Liver (tissue), 9 donors: Measurements from ENCODE around the gene SLC24A3. TPM values are rescaled to one million over a fixed set of nuclear protein-coding genes. Genes with fewer than 3 reads are reported as not detected.

Source experiments
- DNase-seq: peaks from one replicate; pipeline ENCODE4 v3.0.0-alpha.2; 2017; ENCODE audit warnings: low spot score
- H3K27ac ChIP-seq, 2 donors: one replicate each; pipeline ENCODE4 v1.7.0; 2013; ENCODE audit warnings: inconsistent platforms in 2 of 2, low read length in 2 of 2, control low read depth in 1 of 2, low read depth in 1 of 2, mild to moderate bottlenecking in 1 of 2
- H3K27me3 ChIP-seq, 4 donors: one replicate each; pipeline versions ENCODE4 v1.6.1 to v1.7.0; 2013; ENCODE audit warnings: low read length in 3 of 4, inconsistent platforms in 1 of 4, mild to moderate bottlenecking in 1 of 4, moderate library complexity in 1 of 4; ENCODE audit not compliant: control insufficient read depth in 4 of 4, insufficient read depth in 4 of 4
- H3K36me3 ChIP-seq, 4 donors: one replicate each; pipeline versions ENCODE4 v1.6.1 to v1.7.0; 2013; ENCODE audit warnings: low read length in 3 of 4, mild to moderate bottlenecking in 3 of 4, low read depth in 1 of 4, moderate library complexity in 1 of 4; ENCODE audit not compliant: control insufficient read depth in 4 of 4, insufficient read depth in 3 of 4
- H3K4me1 ChIP-seq, 4 donors: one replicate each; pipeline versions ENCODE4 v1.6.1 to v1.7.0; 2013; ENCODE audit warnings: low read length in 3 of 4, mild to moderate bottlenecking in 3 of 4, moderate library complexity in 1 of 4; ENCODE audit not compliant: control insufficient read depth in 4 of 4, insufficient read depth in 4 of 4
- H3K4me3 ChIP-seq, 3 donors: one replicate each; pipeline versions ENCODE4 v1.6.1 to v1.7.0; 2013; ENCODE audit warnings: low read length in 3 of 3, control low read depth in 1 of 3, low read depth in 1 of 3, mild to moderate bottlenecking in 1 of 3
- H3K9ac ChIP-seq, 2 donors: one replicate each; pipeline ENCODE4 v1.7.0; 2013; ENCODE audit warnings: low read length in 2 of 2, mild to moderate bottlenecking in 2 of 2, moderate library complexity in 2 of 2, control low read depth in 1 of 2, low read depth in 1 of 2
- H3K9me3 ChIP-seq, 4 donors: one replicate each; pipeline versions ENCODE4 v1.6.1 to v1.7.0; 2013; ENCODE audit warnings: low read length in 3 of 4; ENCODE audit not compliant: control insufficient read depth in 4 of 4
- FOXA1 ChIP-seq: IDR thresholded peaks from 2 replicates; pipeline ENCODE4 v1.6.1; 2016; ENCODE audit warnings: antibody characterized with exemption
- FOXA2 ChIP-seq: IDR thresholded peaks from 2 replicates; pipeline ENCODE4 v1.6.1; 2016; ENCODE audit warnings: antibody characterized with exemption
- GABPA ChIP-seq, 2 donors: IDR thresholded peaks in 1 of 2; conservative IDR thresholded peaks in 1 of 2; 2 replicates each; pipeline ENCODE4 v1.6.1; 2016; ENCODE audit warnings: antibody characterized with exemption in 2 of 2, mild to moderate bottlenecking in 1 of 2, moderate library complexity in 1 of 2
- HNF4A ChIP-seq, 2 donors: conservative IDR thresholded peaks; 2 replicates each; pipeline ENCODE4 v1.6.1; 2016; ENCODE audit warnings: antibody characterized with exemption in 2 of 2, mild to moderate bottlenecking in 2 of 2
- HNF4G ChIP-seq: IDR thresholded peaks from 2 replicates; pipeline ENCODE4 v1.6.1; 2016; ENCODE audit warnings: antibody characterized with exemption
- JUND ChIP-seq, 2 donors: IDR thresholded peaks; 2 replicates each; pipeline ENCODE4 v1.6.1; 2016; ENCODE audit warnings: antibody characterized with exemption in 2 of 2
- NR2F2 ChIP-seq: IDR thresholded peaks from 2 replicates; pipeline ENCODE4 v1.6.1; 2016; ENCODE audit warnings: antibody characterized with exemption
- RAD21 ChIP-seq, 2 donors: IDR thresholded peaks; 2 replicates each; pipeline ENCODE4 v1.6.1; 2016; ENCODE audit warnings: antibody characterized with exemption in 2 of 2, mild to moderate bottlenecking in 2 of 2
- RXRA ChIP-seq, 2 donors: IDR thresholded peaks; 2 replicates each; pipeline ENCODE4 v1.6.1; 2017 to 2018; ENCODE audit warnings: antibody characterized with exemption in 2 of 2, mild to moderate bottlenecking in 1 of 2
- SP1 ChIP-seq: IDR thresholded peaks from 2 replicates; pipeline ENCODE4 v1.6.1; 2018; ENCODE audit warnings: antibody characterized with exemption, mild to moderate bottlenecking
- TAF1 ChIP-seq: conservative IDR thresholded peaks from 2 replicates; pipeline ENCODE4 v1.6.1; 2016; ENCODE audit warnings: antibody characterized with exemption, mild to moderate bottlenecking
- YY1 ChIP-seq: IDR thresholded peaks from 2 replicates; pipeline ENCODE4 v1.6.1; 2016; ENCODE audit warnings: antibody characterized with exemption, mild to moderate bottlenecking
- WGBS: extraction: QIAGEN DNeasy Blood & Tissue Kit; methylation state at CpG from one replicate; pipeline ENCODE4 v1.1.7; 2013; 5-methylcytosine and 5-hydroxymethylcytosine counted together
- polyA plus RNA-seq, 2 donors: library from polyadenylated mRNA; stranded (reverse) in 1 of 2; unstranded in 1 of 2; fragments of 200-250 nt in 1 of 2; fragments of >200 nt in 1 of 2; fragmentation: Nextera tagmentation in 1 of 2; extraction: Ambion mirVana in 1 of 2; gene quantifications; one replicate each; pipeline versions ENCODE4 v1.2.1 to v1.2.3, GENCODE V29; 2013 to 2015
- total RNA-seq, 2 donors: library from RNA; depleted of rRNA; stranded (reverse); fragments of >200 nt; gene quantifications; one replicate each; pipeline ENCODE4 v1.2.3, GENCODE V29; 2014
- TF ChIP-seq, protein P1 (sequence below): IDR thresholded peaks from 2 replicates; pipeline ENCODE4 v1.6.1; 2016; ENCODE audit warnings: antibody characterized with exemption
- TF ChIP-seq, protein P2 (sequence below): fragments of 150-350 bp; IDR thresholded peaks from 2 replicates; pipeline ENCODE4 v1.5.1; 2017; ENCODE audit warnings: improper control_type of control experiment, low read depth, low read length; ENCODE audit not compliant: missing input control
- TF ChIP-seq, protein P3 (sequence below): IDR thresholded peaks from 2 replicates; pipeline ENCODE4 v1.6.1; 2016; ENCODE audit warnings: antibody characterized with exemption
- TF ChIP-seq, protein P4 (sequence below): IDR thresholded peaks from 2 replicates; pipeline ENCODE4 v1.6.1; 2016; ENCODE audit warnings: antibody characterized with exemption, mild to moderate bottlenecking
- TF ChIP-seq, protein P5 (sequence below): IDR thresholded peaks from 2 replicates; pipeline ENCODE4 v1.6.1; 2016; ENCODE audit warnings: antibody characterized with exemption
- donor health status: healthy.
- donor health status: healthy.
- donor health status: healthy.
- donor health status: healthy.
- donor health status: healthy.

The SLC24A3 gene
- total and polyA plus RNA-seq, 4 donors, result 0.28 to 1.8 (median 0.46) TPM

DNA sequence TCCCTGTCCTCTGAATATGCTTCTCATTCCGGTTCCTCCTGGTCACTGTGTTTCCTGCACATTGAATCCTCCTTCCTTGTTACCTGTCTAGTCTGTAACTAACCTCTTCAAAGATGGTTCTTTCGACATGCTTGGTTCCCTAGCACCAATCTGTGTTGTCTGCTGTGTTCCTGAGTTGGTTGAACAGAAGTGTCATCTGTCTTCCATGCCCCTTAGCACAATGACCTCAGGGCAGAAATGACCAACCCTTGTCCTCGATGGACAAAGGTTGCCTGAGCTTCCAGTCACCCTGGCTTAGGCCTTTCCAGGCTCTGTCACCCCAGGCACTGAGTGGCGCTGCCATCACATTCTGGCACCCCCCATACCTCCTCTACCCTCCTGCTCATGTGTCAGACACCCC is 278.8 kb downstream of the SLC24A3 start:
- TF ChIP-seq HNF4A (conservative IDR thresholded peaks at IDR 0.05) (no peak), YY1 (no peak), NR2F2 (no peak), RXRA (IDR thresholded peaks at IDR 0.05) (no peak), FOXA2 (no peak), FOXA1 (no peak), HNF4G (no peak), JUND (IDR thresholded peaks at IDR 0.05) (no peak), RAD21 (IDR thresholded peaks at IDR 0.05) (no peak)
- TF ChIP-seq, protein P1, sequence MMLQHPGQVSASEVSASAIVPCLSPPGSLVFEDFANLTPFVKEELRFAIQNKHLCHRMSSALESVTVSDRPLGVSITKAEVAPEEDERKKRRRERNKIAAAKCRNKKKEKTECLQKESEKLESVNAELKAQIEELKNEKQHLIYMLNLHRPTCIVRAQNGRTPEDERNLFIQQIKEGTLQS, result no peak
- TF ChIP-seq, protein P2, sequence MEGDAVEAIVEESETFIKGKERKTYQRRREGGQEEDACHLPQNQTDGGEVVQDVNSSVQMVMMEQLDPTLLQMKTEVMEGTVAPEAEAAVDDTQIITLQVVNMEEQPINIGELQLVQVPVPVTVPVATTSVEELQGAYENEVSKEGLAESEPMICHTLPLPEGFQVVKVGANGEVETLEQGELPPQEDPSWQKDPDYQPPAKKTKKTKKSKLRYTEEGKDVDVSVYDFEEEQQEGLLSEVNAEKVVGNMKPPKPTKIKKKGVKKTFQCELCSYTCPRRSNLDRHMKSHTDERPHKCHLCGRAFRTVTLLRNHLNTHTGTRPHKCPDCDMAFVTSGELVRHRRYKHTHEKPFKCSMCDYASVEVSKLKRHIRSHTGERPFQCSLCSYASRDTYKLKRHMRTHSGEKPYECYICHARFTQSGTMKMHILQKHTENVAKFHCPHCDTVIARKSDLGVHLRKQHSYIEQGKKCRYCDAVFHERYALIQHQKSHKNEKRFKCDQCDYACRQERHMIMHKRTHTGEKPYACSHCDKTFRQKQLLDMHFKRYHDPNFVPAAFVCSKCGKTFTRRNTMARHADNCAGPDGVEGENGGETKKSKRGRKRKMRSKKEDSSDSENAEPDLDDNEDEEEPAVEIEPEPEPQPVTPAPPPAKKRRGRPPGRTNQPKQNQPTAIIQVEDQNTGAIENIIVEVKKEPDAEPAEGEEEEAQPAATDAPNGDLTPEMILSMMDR, result no peak
- TF ChIP-seq, protein P3, sequence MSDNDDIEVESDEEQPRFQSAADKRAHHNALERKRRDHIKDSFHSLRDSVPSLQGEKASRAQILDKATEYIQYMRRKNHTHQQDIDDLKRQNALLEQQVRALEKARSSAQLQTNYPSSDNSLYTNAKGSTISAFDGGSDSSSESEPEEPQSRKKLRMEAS, result no peak
- Histone ChIP-seq H3K36me3 (no peaks in the 10 kb centered on the region), H3K27me3 (peaks cover 0 to 6% (median 0%) of the 10 kb centered on the region in 4 donors), H3K4me3 (no peak overlapping the region), H3K9me3 (no peaks in the 10 kb centered on the region), H3K27ac (no peak overlapping the region), H3K4me1 (no peaks in the 10 kb centered on the region), H3K9ac (no peak overlapping the region)
- 82% methylated on average over 4 of the region's 4 CpGs for WGBS
- DNase-seq, result no peak

DNA sequence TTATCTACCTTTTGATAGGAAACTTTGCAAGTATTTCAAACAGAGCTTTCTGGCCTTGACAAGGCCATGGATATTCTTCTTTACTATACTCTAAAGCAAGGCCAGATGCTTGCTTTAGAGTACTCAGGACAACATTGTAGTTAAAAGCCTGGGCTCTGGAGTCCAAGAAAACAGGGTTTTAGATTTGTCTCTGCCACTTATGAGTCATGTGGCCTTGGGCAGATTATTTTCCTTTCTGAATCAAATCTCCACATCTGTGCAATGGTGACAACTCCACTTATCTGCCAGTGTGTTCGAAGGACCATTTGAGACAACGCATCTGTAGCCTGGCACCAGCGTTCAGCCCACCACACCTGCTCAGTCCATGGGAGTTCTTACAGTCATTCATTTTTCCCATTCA is 279.7 kb downstream of the SLC24A3 start:
- Histone ChIP-seq H3K36me3 (no peaks in the 10 kb centered on the region), H3K4me1 (no peaks in the 10 kb centered on the region), H3K27ac (no peak overlapping the region), H3K9me3 (no peaks in the 10 kb centered on the region), H3K4me3 (no peak overlapping the region), H3K9ac (no peak overlapping the region), H3K27me3 (peaks cover 0 to 4% (median 0%) of the 10 kb centered on the region in 4 donors)
- TF ChIP-seq, protein P4, sequence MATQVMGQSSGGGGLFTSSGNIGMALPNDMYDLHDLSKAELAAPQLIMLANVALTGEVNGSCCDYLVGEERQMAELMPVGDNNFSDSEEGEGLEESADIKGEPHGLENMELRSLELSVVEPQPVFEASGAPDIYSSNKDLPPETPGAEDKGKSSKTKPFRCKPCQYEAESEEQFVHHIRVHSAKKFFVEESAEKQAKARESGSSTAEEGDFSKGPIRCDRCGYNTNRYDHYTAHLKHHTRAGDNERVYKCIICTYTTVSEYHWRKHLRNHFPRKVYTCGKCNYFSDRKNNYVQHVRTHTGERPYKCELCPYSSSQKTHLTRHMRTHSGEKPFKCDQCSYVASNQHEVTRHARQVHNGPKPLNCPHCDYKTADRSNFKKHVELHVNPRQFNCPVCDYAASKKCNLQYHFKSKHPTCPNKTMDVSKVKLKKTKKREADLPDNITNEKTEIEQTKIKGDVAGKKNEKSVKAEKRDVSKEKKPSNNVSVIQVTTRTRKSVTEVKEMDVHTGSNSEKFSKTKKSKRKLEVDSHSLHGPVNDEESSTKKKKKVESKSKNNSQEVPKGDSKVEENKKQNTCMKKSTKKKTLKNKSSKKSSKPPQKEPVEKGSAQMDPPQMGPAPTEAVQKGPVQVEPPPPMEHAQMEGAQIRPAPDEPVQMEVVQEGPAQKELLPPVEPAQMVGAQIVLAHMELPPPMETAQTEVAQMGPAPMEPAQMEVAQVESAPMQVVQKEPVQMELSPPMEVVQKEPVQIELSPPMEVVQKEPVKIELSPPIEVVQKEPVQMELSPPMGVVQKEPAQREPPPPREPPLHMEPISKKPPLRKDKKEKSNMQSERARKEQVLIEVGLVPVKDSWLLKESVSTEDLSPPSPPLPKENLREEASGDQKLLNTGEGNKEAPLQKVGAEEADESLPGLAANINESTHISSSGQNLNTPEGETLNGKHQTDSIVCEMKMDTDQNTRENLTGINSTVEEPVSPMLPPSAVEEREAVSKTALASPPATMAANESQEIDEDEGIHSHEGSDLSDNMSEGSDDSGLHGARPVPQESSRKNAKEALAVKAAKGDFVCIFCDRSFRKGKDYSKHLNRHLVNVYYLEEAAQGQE, result no peak
- TF ChIP-seq TAF1 (no peak), YY1 (no peak), FOXA2 (no peak), FOXA1 (no peak), HNF4A (conservative IDR thresholded peaks at IDR 0.05) (no peak), GABPA (IDR thresholded peaks at IDR 0.05 in 1 of 2, conservative IDR thresholded peaks at IDR 0.05 in 1 of 2) (no peak), HNF4G (no peak), NR2F2 (no peak), RAD21 (IDR thresholded peaks at IDR 0.05) (no peak), SP1 (no peak), JUND (IDR thresholded peaks at IDR 0.05) (no peak)
- TF ChIP-seq, protein P5, sequence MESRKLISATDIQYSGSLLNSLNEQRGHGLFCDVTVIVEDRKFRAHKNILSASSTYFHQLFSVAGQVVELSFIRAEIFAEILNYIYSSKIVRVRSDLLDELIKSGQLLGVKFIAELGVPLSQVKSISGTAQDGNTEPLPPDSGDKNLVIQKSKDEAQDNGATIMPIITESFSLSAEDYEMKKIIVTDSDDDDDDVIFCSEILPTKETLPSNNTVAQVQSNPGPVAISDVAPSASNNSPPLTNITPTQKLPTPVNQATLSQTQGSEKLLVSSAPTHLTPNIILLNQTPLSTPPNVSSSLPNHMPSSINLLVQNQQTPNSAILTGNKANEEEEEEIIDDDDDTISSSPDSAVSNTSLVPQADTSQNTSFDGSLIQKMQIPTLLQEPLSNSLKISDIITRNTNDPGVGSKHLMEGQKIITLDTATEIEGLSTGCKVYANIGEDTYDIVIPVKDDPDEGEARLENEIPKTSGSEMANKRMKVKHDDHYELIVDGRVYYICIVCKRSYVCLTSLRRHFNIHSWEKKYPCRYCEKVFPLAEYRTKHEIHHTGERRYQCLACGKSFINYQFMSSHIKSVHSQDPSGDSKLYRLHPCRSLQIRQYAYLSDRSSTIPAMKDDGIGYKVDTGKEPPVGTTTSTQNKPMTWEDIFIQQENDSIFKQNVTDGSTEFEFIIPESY, result no peak
- TF ChIP-seq, protein P2, result no peak
- WGBS, result 92% methylated on average over 3 of the region's 3 CpGs
- DNase-seq, result no peak
